H9 (cell line): ENCODE data around the gene SIGLEC10. TPM values are rescaled to one million over a fixed set of nuclear protein-coding genes. Genes with fewer than 3 reads are reported as not detected.

ENCODE experiments used
- DNase-seq: peaks from one replicate; pipeline ENCODE4 v3.0.0-alpha.2; 2017
- H2AFZ ChIP-seq: one replicate; pipeline ENCODE4 v1.6.1; 2013; ENCODE audit warnings: mild to moderate bottlenecking, low read length, control low read depth, moderate library complexity
- H2AK5ac ChIP-seq: 2 replicates; pipeline ENCODE4 v1.6.1; 2013; ENCODE audit warnings: low read length, control low read depth, mixed read lengths; ENCODE audit not compliant: insufficient read length
- H2BK120ac ChIP-seq: one replicate; pipeline ENCODE4 v1.6.1; 2013; ENCODE audit warnings: low read depth, mild to moderate bottlenecking, low read length, control low read depth, inconsistent platforms; ENCODE audit not compliant: poor library complexity, severe bottlenecking
- H2BK12ac ChIP-seq: 2 replicates; pipeline ENCODE4 v1.6.1; 2013; ENCODE audit warnings: low read length, control low read depth, mixed read lengths, low read depth; ENCODE audit not compliant: insufficient read length
- H2BK15ac ChIP-seq: 2 replicates; pipeline ENCODE4 v1.6.1; 2013; ENCODE audit warnings: low read depth, low read length, control low read depth
- H2BK20ac ChIP-seq: one replicate; pipeline ENCODE4 v1.6.1; 2013; ENCODE audit warnings: low read depth, mild to moderate bottlenecking, low read length, control low read depth, inconsistent platforms; ENCODE audit not compliant: poor library complexity, severe bottlenecking
- H2BK5ac ChIP-seq: 2 replicates; pipeline ENCODE4 v1.6.1; 2013; ENCODE audit warnings: low read length, control low read depth, mixed read lengths; ENCODE audit not compliant: insufficient read length
- H3K14ac ChIP-seq: 2 replicates; pipeline ENCODE4 v1.6.1; 2013; ENCODE audit warnings: low read length, control low read depth; ENCODE audit not compliant: insufficient read depth
- H3K18ac ChIP-seq: 2 replicates; pipeline ENCODE4 v1.6.1; 2013; ENCODE audit warnings: low read depth, mild to moderate bottlenecking, mixed read lengths, low read length, control low read depth; ENCODE audit not compliant: insufficient read length
- H3K23ac ChIP-seq: 2 replicates; pipeline ENCODE4 v1.6.1; 2013; ENCODE audit warnings: low read length, control low read depth, mixed read lengths, low read depth; ENCODE audit not compliant: insufficient read length
- H3K23me2 ChIP-seq: 2 replicates; pipeline ENCODE4 v1.6.1; 2013; ENCODE audit warnings: low read depth, mild to moderate bottlenecking, mixed read lengths, low read length, control low read depth; ENCODE audit not compliant: insufficient read length, poor library complexity, severe bottlenecking
- H3K27ac ChIP-seq: 2 replicates; pipeline ENCODE4 v1.5.1; 2013; ENCODE audit warnings: low read length, control low read depth, mixed read lengths, low read depth; ENCODE audit not compliant: insufficient read length
- H3K27me3 ChIP-seq: 2 replicates; pipeline ENCODE4 v1.6.1; 2013; ENCODE audit warnings: low read length, control low read depth, inconsistent platforms; ENCODE audit not compliant: insufficient read depth
- H3K4ac ChIP-seq: 2 replicates; pipeline ENCODE4 v1.6.1; 2013; ENCODE audit warnings: low read depth, mild to moderate bottlenecking, control low read depth, inconsistent platforms, low read length, moderate library complexity
- H3K4me1 ChIP-seq: 2 replicates; pipeline ENCODE4 v1.6.1; 2013; ENCODE audit warnings: low read length, control low read depth, inconsistent platforms; ENCODE audit not compliant: insufficient read depth
- H3K4me2 ChIP-seq: 2 replicates; pipeline ENCODE4 v1.6.1; 2013; ENCODE audit warnings: low read length, control low read depth, mixed read lengths; ENCODE audit not compliant: insufficient read length, insufficient read depth
- H3K56ac ChIP-seq: 2 replicates; pipeline ENCODE4 v1.6.1; 2013; ENCODE audit warnings: low read depth, mild to moderate bottlenecking, mixed read lengths, low read length, control low read depth; ENCODE audit not compliant: insufficient read length
- H3K79me1 ChIP-seq: 2 replicates; pipeline ENCODE4 v1.6.1; 2013; ENCODE audit warnings: low read depth, mild to moderate bottlenecking, moderate library complexity, low read length, control low read depth, inconsistent platforms; ENCODE audit not compliant: insufficient read depth, poor library complexity, severe bottlenecking
- H3K79me2 ChIP-seq: 2 replicates; pipeline ENCODE4 v1.6.1; 2013; ENCODE audit warnings: low read length, control low read depth, inconsistent platforms; ENCODE audit not compliant: insufficient read depth
- H3K9ac ChIP-seq: 2 replicates; pipeline ENCODE4 v1.6.1; 2013; ENCODE audit warnings: low read length, control low read depth, mixed read lengths; ENCODE audit not compliant: insufficient read length; ENCODE audit errors: extremely low read depth
- H3K9me3 ChIP-seq: one replicate; pipeline ENCODE4 v1.6.1; 2013; ENCODE audit warnings: low read depth, low read length, inconsistent platforms; ENCODE audit not compliant: control insufficient read depth
- H3T11ph ChIP-seq: one replicate; pipeline ENCODE4 v1.6.1; 2013; ENCODE audit warnings: mild to moderate bottlenecking, low read length, control low read depth, inconsistent platforms
- H4K20me1 ChIP-seq: one replicate; pipeline ENCODE4 v1.6.1; 2013; ENCODE audit not compliant: control insufficient read depth, insufficient read length, insufficient read depth
- H4K5ac ChIP-seq: 2 replicates; pipeline ENCODE4 v1.6.1; 2013; ENCODE audit warnings: low read depth, mild to moderate bottlenecking, mixed read lengths, low read length, control low read depth; ENCODE audit not compliant: insufficient read length
- H4K8ac ChIP-seq: replicated peaks from 2 replicates; pipeline ENCODE4 v1.6.1; 2013; ENCODE audit warnings: low read length, control low read depth, mixed read lengths, low read depth; ENCODE audit not compliant: insufficient read length
- H4K91ac ChIP-seq: 2 replicates; pipeline ENCODE4 v1.6.1; 2013; ENCODE audit warnings: low read depth, mild to moderate bottlenecking, moderate library complexity, mixed read lengths, low read length, control low read depth; ENCODE audit not compliant: insufficient read length
- H3K27ac Mint-ChIP-seq, 3 experiments: 2 replicates in 2 of 3; 3 replicates in 1 of 3; pipeline ENCODE4 v1.8.0; 2020 to 2021; ENCODE audit warnings: mixed read lengths in 3 of 3, mild to moderate bottlenecking in 1 of 3, moderate library complexity in 1 of 3
- H3K27me3 Mint-ChIP-seq: 2 replicates; pipeline ENCODE4 v1.8.0; 2021; ENCODE audit warnings: low read depth, mild to moderate bottlenecking, moderate library complexity, mixed read lengths
- H3K36me3 Mint-ChIP-seq, 3 experiments: 2 replicates in 2 of 3; 3 replicates in 1 of 3; pipeline ENCODE4 v1.8.0; 2020 to 2021; ENCODE audit warnings: low read depth in 3 of 3, mixed read lengths in 3 of 3; ENCODE audit not compliant: insufficient read depth in 1 of 3
- H3K4me1 Mint-ChIP-seq, 2 experiments: 2 replicates each; pipeline ENCODE4 v1.8.0; 2020; ENCODE audit warnings: mixed read lengths in 2 of 2
- H3K4me3 Mint-ChIP-seq, 2 experiments: 2 replicates in 1 of 2; 3 replicates in 1 of 2; pipeline ENCODE4 v1.8.0; 2020 to 2021; ENCODE audit warnings: mild to moderate bottlenecking in 2 of 2, mixed read lengths in 2 of 2, moderate library complexity in 1 of 2
- H3K9me3 Mint-ChIP-seq, 2 experiments: 2 replicates in 1 of 2; 3 replicates in 1 of 2; pipeline ENCODE4 v1.8.0; 2020; ENCODE audit warnings: mild to moderate bottlenecking in 2 of 2, mixed read lengths in 2 of 2, moderate library complexity in 1 of 2
- WGBS: extraction: QIAGEN DNeasy Blood & Tissue Kit; methylation state at CpG from one replicate; pipeline ENCODE4 v1.1.7; 2013; ENCODE audit warnings: missing lambda C conversion rate, low lambda C conversion rate, mixed read lengths; ENCODE audit not compliant: insufficient read length; ENCODE audit errors: extremely low coverage; 5-methylcytosine and 5-hydroxymethylcytosine counted together
- total RNA-seq: library from RNA; stranded (reverse); gene quantifications from 2 replicates; pipeline ENCODE4 v1.2.1, GENCODE V29; 2021
- TF ChIP-seq, protein P1 (sequence below): fragments of 200-600 bp; sonication (generic); conservative IDR thresholded peaks from 3 replicates; pipeline ENCODE4 v1.8.0; 2021; ENCODE audit warnings: antibody characterized with exemption, mild to moderate bottlenecking

SIGLEC10 gene
- total RNA-seq, 1 experiment from 2014 or later: not detected

DNA sequence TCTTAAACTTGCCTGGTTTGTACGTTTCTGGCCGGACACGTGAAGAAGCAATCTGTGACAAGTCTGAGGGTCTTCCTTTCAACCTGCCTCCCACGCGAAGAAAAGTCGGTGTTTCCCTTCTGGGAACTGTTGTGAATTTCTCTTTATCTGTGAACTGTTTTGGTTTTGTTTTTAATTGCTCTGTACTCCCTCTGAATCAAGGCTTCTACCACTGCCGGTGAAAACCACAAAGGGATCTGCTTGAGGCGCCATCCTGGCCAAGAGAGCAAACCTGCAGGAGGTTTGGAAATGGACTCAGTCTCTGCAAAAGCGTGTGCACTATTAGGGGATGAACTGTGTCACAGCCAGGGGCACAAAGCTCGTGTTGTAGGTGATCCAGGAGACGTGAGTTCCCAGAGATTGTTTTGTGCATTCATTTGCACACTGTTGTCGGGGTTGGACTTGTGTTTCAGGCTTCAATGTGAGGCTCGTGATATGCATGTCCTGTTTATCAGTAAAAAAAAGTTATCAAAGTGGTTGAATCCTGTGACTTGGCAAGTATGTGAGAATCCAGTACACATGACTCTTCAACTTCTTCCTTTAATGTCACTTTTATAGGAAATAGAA lies 31.1 kb upstream of the SIGLEC10 start:
- Mint-ChIP-seq H3K36me3 (peaks cover 0 to 5% (median under 1%) of the 10 kb centered on the region in 3 experiments; a peak in 1 of 7 replicates), H3K9me3 (peaks cover 29 to 76% of the 10 kb centered on the region in 2 experiments), H3K27me3 (peaks cover 51% of the 10 kb centered on the region), H3K27ac (no peak overlapping the region), H3K4me1 (peaks cover 0 to 2% of the 10 kb centered on the region in 2 experiments; a peak in 1 of 4 replicates), H3K4me3 (no peak overlapping the region)
- peaks cover 3% of the 10 kb centered on the region for H4K20me1 ChIP-seq
- no peak overlapping the region for H2BK5ac ChIP-seq
- no peak overlapping the region; the same call in 1 of the 2 replicates for H2BK15ac ChIP-seq
- WGBS: no CpG with 5 or more reads among the region's 13 CpGs
- no peak overlapping the region for H3K27ac ChIP-seq
- H3K18ac ChIP-seq: no peak overlapping the region
- no peaks in the 10 kb centered on the region for H3K4me1 ChIP-seq
- no peak overlapping the region for H3K4me2 ChIP-seq
- H3K23ac ChIP-seq: no peak overlapping the region
- H3K4ac ChIP-seq: no peak overlapping the region
- H3K9me3 ChIP-seq: no peaks in the 10 kb centered on the region
- H2BK20ac ChIP-seq: no peak overlapping the region
- H3K14ac ChIP-seq: no peak overlapping the region; the same call in 1 of the 2 replicates
- no peak overlapping the region for H3T11ph ChIP-seq
- TF ChIP-seq, protein P1, sequence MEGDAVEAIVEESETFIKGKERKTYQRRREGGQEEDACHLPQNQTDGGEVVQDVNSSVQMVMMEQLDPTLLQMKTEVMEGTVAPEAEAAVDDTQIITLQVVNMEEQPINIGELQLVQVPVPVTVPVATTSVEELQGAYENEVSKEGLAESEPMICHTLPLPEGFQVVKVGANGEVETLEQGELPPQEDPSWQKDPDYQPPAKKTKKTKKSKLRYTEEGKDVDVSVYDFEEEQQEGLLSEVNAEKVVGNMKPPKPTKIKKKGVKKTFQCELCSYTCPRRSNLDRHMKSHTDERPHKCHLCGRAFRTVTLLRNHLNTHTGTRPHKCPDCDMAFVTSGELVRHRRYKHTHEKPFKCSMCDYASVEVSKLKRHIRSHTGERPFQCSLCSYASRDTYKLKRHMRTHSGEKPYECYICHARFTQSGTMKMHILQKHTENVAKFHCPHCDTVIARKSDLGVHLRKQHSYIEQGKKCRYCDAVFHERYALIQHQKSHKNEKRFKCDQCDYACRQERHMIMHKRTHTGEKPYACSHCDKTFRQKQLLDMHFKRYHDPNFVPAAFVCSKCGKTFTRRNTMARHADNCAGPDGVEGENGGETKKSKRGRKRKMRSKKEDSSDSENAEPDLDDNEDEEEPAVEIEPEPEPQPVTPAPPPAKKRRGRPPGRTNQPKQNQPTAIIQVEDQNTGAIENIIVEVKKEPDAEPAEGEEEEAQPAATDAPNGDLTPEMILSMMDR: no peak
- no peak overlapping the region for H2AFZ ChIP-seq
- no peak overlapping the region for H4K8ac ChIP-seq
- no peak overlapping the region for H3K56ac ChIP-seq
- no peak for DNase-seq
- no peaks in the 10 kb centered on the region for H3K79me2 ChIP-seq
- H2BK120ac ChIP-seq: no peak overlapping the region
- no peak overlapping the region for H4K91ac ChIP-seq
- no peak overlapping the region for H2BK12ac ChIP-seq
- no peak overlapping the region for H4K5ac ChIP-seq
- no peaks in the 10 kb centered on the region for H3K79me1 ChIP-seq
- H3K27me3 ChIP-seq: no peaks in the 10 kb centered on the region
- H3K9ac ChIP-seq: no peak overlapping the region
- no peaks in the 10 kb centered on the region for H3K23me2 ChIP-seq
- H2AK5ac ChIP-seq: no peak overlapping the region
